Measurements from ENCODE around the gene DUSP23.

The DUSP23 gene

GRCh38 chr1:159786966-159787365 is 6.2 kb downstream of the DUSP23 start:
- no peak for DNase-seq

GRCh38 chr1:159790237-159790917 is 9.6 kb downstream of the DUSP23 start:
- DNase-seq: no peak

DNA sequence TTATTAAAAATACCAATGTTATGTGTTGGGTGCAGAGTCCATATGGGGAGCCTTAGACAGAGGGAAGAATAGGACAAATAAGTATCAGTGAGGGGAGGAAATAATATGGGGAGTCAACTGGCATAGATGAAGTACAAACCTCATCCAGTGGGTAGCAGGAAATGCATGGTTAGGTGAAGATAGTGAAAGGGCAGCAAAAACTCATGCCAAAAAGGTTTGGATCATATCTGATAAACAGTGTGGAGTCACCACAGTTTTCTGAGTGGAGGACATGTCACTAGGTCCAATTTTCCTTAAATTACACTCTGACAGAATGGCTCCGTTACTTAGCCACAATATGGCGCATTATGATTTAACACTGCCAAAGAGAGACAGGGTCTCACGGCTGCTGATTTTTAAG is 10.3 kb downstream of the DUSP23 start:
- no peak for DNase-seq

- no peak for DNase-seq
These were observed 10.7 kb downstream of the DUSP23 start for GRCh38 chr1:159791461-159791860.

DNA sequence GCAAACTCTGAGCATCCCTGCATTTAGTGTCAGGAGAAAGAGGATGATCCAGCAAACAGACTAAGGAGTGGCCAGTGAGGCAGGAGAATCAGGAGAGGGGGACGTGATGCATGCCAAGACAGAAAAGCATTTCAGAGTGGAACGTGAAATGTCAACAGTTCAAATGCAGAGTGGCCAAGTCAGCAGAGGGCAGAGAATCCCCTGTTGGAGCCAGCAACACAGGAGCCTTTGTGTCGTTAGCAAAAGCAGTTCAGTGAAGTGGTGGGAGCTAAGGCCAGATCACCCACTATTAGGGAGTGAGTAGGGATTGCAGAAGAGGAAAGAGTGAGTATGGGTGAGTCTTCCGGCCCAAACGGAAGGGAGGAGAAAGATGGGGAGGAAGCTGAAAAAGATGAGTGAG is 14.8 kb downstream of the DUSP23 start:
- no peak for DNase-seq

DNA sequence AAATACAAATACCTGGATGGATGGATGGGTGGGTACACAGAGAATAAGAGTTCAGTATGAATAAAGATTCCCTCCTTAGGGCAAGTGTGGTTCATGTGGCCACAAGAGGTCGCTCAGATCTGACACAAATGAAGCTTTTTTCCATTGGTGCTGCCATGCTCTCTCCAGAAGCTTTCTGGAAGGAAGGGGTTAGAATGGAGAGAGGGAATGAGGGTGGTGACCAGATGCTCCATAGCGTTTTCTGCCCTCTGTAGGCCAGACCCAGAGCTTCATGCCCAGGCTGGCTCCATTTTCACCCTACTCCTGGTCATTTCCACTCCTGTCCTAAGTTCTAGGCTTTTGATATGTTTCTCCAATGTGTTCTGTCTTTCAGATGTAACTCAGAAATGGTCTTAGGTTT is 18.1 kb downstream of the DUSP23 start:
- DNase-seq: peak; percentile 54

DNA sequence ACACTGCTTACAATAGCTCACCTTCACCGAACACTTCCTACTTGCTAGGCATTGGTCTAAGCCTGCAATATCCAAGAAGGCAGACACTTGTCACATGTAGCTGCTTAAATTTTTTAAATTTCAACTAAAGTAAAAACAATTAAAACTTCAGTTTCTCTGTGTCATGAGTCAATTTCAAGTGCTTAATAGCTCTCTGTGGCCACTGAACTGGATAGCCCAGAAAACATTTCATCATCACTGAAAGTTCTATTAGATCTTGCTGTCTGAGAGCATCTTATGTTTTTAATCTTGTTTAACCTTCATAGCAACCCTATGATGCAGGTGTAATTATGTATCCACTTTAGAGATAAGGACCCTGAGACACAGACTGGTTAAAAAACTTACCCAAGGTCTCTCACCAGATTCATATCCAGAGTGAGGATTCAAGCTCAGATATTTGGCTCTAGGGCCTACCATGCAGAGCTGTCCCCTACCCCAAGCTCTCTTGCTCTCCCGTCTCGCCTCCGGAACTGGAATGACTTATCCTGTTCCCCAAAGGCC is 18.8 kb downstream of the DUSP23 start:
- no peak for DNase-seq

DNA sequence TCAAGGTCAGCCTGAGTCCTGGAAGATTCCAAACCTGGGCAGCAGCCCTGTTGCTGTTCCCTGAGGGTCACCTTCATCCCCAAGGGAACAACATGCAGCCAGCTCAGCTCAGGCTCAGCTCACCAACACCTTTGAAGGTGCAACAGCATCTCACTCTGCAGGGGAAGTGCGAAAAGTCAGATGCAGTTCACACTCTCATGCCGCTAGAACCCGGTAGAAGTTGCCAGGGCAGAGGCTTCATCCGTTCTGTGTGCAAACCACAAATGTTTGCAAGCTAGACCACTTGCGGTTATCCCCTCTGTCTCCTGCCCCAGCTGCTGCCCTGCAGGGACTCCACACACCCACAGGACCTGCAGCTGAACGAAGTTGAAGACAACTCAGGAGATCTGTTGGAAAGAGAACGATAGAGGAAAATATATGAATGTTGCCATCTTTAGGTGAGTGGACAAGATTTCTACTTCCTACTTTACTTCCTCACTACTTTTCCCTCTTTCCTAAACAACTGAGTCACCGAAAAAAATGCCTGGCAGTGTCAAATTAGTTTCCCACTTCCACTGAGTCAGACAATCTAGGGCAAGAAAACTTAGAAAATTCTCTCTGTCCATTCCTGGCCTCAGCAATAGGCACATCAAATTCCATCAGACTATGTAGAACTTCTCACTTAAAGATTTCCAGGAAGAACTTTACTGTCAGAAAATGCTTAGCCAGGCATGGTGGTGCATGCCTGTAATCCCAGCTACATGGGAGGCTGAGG is 19.6 kb downstream of the DUSP23 start:
- peak; percentile 44 for DNase-seq

DNA sequence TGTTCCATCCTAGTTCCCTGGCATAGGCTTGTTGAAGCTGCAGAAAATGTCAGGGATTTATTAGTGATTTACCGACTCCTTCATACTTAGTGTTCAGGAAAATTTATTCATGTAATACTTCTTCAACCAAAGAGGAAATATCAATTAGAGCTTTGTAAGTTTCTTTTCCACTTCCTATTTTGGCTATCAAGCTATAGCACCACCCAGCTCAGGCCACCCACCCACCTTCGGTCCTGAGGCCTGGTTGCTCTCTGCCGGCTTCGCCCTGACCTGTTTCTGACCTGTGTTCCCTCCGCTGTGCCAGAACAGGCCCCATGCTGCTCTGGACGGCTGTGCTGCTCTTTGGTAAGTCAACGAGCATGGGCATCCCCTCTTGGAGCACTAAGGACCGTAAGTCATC is 21.3 kb downstream of the DUSP23 start, which contains the start of gene FCRL6:
Gene FCRL6, plus strand, starts transcription at position 250 of the 400 bp plus-strand sequence. Its CDS starts 65 bp downstream, at position 315.
- DNase-seq: no peak

- no peak for DNase-seq
These were observed 23.4 kb downstream of the DUSP23 start for GRCh38 chr1:159803956-159804689.

GRCh38 chr1:159804924-159805323 is 24.2 kb downstream of the DUSP23 start:
- no peak for DNase-seq

- no peak for DNase-seq
These were observed 35.2 kb downstream of the DUSP23 start for GRCh38 chr1:159815926-159816325.

- no peak for DNase-seq
These were observed 36.7 kb downstream of the DUSP23 start for GRCh38 chr1:159817276-159818041.

GRCh38 chr1:159821171-159821867 is 40.6 kb downstream of the DUSP23 start:
- no peak for DNase-seq

DNA sequence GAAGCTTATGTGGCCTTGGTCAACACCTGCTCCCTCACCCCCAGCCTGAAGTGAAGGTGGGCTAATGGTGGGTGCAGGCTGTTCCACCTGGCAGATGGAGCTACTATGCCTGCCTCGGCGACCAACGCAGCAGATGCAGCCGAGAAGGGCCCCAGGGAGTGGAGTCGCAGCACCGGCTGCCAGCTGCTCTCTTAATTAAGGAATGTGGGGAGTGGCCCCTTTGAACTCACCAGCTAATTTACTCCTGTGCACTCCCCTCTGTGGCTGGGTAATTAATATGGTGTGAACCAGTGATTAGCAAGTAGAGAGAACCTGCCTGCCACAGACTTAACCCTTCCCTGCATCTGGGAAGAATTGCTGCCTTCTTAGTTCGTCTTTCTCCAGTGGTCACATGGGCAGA is 42.6 kb downstream of the DUSP23 start:
- DNase-seq: no peak

DNA sequence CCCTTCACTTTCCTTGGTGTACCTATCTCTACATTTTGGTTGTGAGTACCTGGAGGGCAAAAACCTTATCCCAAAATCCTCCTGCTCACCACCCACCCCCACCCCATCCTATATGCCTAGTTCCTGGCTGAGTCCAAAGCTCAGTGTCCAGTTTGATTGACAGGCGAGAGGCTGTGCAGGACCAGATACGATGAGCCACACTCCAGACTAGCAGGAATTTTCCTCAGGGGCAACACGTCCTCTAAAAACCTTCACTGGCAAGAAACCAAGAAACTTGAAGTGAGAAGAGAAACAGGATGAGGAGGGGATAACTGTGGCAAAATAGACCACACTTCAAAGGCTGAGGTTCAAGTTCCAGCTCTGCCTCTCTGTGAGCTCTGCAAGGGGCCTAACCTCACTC is 44.8 kb downstream of the DUSP23 start:
- no peak for DNase-seq

GRCh38 chr1:159826441-159827101 is 45.8 kb downstream of the DUSP23 start, which contains the start of gene SLAMF8:
Gene SLAMF8, plus strand, starts transcription at chr1:159826873. Its CDS starts 26 bp downstream, at chr1:159826899.
- peak; percentile 71 for DNase-seq

GRCh38 chr1:159827102-159827490 is 46.3 kb downstream of the DUSP23 start:
- DNase-seq: no peak

DNA sequence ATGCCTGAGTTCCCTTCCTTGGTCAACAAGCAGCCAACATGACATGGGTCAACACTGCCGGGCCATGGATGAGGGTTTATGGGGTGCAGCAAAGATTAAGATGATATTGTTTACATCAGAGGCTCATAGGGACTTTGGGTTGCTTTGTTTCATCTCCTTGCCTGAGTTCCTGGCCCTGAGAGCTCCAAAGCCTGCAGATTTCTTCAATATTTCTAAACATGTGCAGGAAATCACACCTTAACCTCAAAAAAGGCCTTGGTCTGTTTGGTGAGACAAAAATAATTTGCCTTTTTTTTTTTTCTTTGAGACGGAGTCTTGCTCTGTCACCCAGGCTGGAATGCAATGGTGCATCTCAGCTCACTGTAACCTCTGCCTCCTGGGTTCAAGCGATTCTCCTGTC is 46.8 kb downstream of the DUSP23 start:
- DNase-seq: no peak

GRCh38 chr1:159828176-159828575 is 47.4 kb downstream of the DUSP23 start:
- DNase-seq: no peak

DNA sequence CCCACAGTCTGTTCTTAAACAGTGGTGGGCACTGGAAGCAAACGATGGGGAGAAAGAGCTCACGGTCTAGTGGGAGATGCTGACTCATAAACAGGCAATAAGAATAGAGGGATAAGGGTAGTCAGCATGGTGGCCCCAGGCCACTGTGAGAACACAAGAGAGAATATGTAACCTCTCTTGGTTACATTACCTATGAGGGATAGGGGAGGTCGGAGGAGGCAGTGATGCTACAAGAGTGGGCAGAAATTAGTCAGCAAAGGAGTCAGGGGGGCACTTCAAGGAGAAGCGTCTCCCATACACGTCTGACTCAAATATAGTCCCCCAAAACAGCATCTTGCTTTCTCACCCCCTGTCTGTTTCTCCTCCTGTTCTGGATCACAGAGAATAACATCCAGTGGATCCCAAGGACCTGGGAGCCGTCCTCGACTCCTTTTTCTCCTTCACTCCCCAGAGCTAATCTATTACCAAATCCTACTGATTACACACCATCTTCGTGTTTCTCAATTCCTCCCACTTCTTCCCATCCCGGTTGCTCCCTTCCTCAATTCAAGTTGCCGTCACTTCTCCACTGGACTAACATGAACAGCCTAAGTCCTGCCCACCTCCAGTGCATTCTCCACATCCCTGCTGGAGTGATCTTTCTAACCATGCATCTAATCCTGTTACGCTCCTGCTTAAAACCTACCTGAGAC is 48.0 kb downstream of the DUSP23 start:
- no peak for DNase-seq

All from stimulated activated CD8-positive, alpha-beta memory T cell treated with anti-CD3 and anti-CD28 coated beads, Interleukin-4, amount 100 ng/mL, for 48 hours (primary cell).